ENCODE results near the gene SOS2. TPM values are rescaled to one million over a fixed set of nuclear protein-coding genes. Genes with fewer than 3 reads are reported as not detected.
A peak's percentile ranks its signal among the peaks of the same experiment; 100 is the strongest.

SOS2 gene
- total RNA-seq, 2 donors from 2014 or later = 22.6 to 41.4 TPM

GRCh38 chr14:50262865-50263264, 31.5 kb upstream of the SOS2 start:
- 73% methylated on average over 2 of the region's 2 CpGs for WGBS
- H3K27me3 ChIP-seq (replicated peaks; ENCODE audit: insufficient read depth) = no peaks in the 10 kb centered on the region
- no peak overlapping the region for H3K4me3 ChIP-seq
- H3K36me3 ChIP-seq = no peaks in the 10 kb centered on the region
- no peaks in the 10 kb centered on the region for H3K9me3 ChIP-seq
- H3K4me1 ChIP-seq (replicated peaks) = no peaks in the 10 kb centered on the region
- TF ChIP-seq POLR2A (IDR thresholded peaks at IDR 0.05) = no peak
- TF ChIP-seq POLR2AphosphoS5 (IDR thresholded peaks at IDR 0.05) = no peak
- TF ChIP-seq, protein P1, sequence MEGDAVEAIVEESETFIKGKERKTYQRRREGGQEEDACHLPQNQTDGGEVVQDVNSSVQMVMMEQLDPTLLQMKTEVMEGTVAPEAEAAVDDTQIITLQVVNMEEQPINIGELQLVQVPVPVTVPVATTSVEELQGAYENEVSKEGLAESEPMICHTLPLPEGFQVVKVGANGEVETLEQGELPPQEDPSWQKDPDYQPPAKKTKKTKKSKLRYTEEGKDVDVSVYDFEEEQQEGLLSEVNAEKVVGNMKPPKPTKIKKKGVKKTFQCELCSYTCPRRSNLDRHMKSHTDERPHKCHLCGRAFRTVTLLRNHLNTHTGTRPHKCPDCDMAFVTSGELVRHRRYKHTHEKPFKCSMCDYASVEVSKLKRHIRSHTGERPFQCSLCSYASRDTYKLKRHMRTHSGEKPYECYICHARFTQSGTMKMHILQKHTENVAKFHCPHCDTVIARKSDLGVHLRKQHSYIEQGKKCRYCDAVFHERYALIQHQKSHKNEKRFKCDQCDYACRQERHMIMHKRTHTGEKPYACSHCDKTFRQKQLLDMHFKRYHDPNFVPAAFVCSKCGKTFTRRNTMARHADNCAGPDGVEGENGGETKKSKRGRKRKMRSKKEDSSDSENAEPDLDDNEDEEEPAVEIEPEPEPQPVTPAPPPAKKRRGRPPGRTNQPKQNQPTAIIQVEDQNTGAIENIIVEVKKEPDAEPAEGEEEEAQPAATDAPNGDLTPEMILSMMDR (IDR thresholded peaks at IDR 0.05) = no peak
- no peak overlapping the region for H3K27ac ChIP-seq
- intact Hi-C loops (cut with DNase I) = no loop called here
- no peak for DNase-seq (ENCODE audit: low spot score)

DNA sequence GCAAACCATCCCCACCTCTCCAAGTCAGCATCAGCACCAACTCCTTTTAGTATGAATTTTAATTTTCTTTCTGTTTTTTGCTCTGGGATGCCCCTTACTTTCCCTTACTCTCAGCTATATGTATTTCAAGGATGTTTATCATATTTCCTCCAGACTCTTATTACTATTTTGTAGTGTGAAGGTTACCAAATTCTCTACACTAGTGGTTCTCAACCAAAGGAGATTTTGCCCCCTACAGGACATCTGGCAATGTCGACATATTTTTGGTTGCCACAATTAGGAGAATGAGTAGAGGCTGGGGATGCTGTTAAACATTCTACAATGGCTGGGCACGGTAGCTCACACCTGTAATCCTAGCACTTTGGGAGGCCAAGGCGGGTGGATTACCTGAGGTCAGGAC, 29.1 kb upstream of the SOS2 start:
- Histone ChIP-seq H3K36me3 (no peaks in the 10 kb centered on the region), H3K27ac (no peak overlapping the region), H3K9me3 (no peaks in the 10 kb centered on the region), H3K27me3 (replicated peaks; ENCODE audit: insufficient read depth) (no peaks in the 10 kb centered on the region), H3K4me1 (replicated peaks) (no peaks in the 10 kb centered on the region), H3K4me3 (no peak overlapping the region)
- TF ChIP-seq, protein P1 (IDR thresholded peaks at IDR 0.05) = peak in 3 of 4 experiments; percentile 29 to 45 (median 32)
- no peak for TF ChIP-seq POLR2A (IDR thresholded peaks at IDR 0.05)
- DNase-seq (ENCODE audit: low spot score) = no peak
- intact Hi-C loops (cut with DNase I) = no loop called here
- WGBS = 35% methylated on average over 3 of the region's 3 CpGs

DNA sequence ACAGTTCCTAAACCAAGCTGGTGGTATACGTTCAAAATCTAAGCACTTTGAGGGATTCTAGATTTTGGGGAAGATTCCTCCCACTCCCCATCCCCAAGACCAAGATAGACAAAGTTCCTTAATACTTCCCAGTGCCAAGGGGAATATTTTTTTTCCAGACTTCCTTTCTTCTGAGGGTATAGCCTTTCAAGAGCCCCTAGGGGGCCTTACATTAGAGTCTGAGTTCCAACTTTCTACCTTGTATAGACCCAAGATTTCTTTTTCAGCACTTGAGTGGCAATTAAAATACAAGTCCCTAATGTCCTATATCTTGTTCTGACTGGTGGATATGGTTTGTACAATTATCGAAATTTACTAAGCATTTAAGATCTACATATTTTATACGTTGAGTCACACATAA, 28.7 kb upstream of the SOS2 start:
- no peaks in the 10 kb centered on the region for H3K36me3 ChIP-seq
- H3K4me1 ChIP-seq (replicated peaks) = no peaks in the 10 kb centered on the region
- DNase-seq (ENCODE audit: low spot score) = no peak
- no peaks in the 10 kb centered on the region for H3K9me3 ChIP-seq
- no peak overlapping the region for H3K4me3 ChIP-seq
- intact Hi-C loops (cut with DNase I) = no loop called here
- 82% methylated on average over 3 of the region's 3 CpGs for WGBS
- TF ChIP-seq POLR2AphosphoS5 (IDR thresholded peaks at IDR 0.05) (no peak), POLR2A (IDR thresholded peaks at IDR 0.05) (no peak)
- TF ChIP-seq, protein P1 (IDR thresholded peaks at IDR 0.05) = no peak
- H3K27ac ChIP-seq = no peak overlapping the region
- H3K27me3 ChIP-seq (replicated peaks; ENCODE audit: insufficient read depth) = no peaks in the 10 kb centered on the region

DNA sequence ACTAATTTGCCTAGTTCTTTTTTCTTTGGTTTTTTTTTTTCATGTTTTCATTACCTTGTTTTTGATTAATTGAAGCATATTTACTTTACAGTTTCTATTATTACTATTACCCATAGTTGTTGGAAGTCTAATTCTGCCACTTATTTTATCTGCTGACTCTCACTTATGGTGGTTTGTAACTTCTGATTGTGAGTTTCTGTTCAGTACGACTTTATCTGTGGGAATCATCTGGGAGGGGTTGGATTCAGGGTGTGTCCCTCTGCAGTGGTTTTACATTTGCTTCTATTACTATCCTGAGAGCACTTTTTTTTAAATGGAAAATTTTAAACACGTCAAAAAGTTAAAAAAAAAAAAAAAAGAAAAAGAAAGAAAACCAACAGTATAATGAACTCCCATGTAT, 26.4 kb upstream of the SOS2 start:
- Histone ChIP-seq H3K4me3 (no peak overlapping the region), H3K9me3 (no peaks in the 10 kb centered on the region), H3K4me1 (replicated peaks) (no peaks in the 10 kb centered on the region), H3K27ac (no peak overlapping the region), H3K36me3 (no peaks in the 10 kb centered on the region), H3K27me3 (replicated peaks; ENCODE audit: insufficient read depth) (no peaks in the 10 kb centered on the region)
- no peak for TF ChIP-seq POLR2A (IDR thresholded peaks at IDR 0.05)
- TF ChIP-seq, protein P1 (IDR thresholded peaks at IDR 0.05) = no peak
- TF ChIP-seq POLR2AphosphoS5 (IDR thresholded peaks at IDR 0.05) = no peak
- intact Hi-C loops (cut with DNase I) = no loop called here
- 41% methylated on average over 2 of the region's 2 CpGs for WGBS
- no peak for DNase-seq (ENCODE audit: low spot score)

GRCh38 chr14:50254248-50254647, 22.9 kb upstream of the SOS2 start:
- Histone ChIP-seq H3K36me3 (no peaks in the 10 kb centered on the region), H3K27me3 (replicated peaks; ENCODE audit: insufficient read depth) (no peaks in the 10 kb centered on the region), H3K9me3 (no peaks in the 10 kb centered on the region), H3K4me1 (replicated peaks) (no peaks in the 10 kb centered on the region), H3K4me3 (no peak overlapping the region), H3K27ac (no peak overlapping the region)
- 94% methylated on average over 3 of the region's 3 CpGs for WGBS
- intact Hi-C loops (cut with DNase I) = no loop called here
- DNase-seq (ENCODE audit: low spot score) = no peak
- TF ChIP-seq POLR2AphosphoS5 (IDR thresholded peaks at IDR 0.05) (no peak), POLR2A (IDR thresholded peaks at IDR 0.05) (no peak)
- TF ChIP-seq, protein P1 (IDR thresholded peaks at IDR 0.05) = no peak

Data from prostate gland (tissue), 2 donors.